ENCODE data around the gene NTM. TPM values are rescaled to one million over a fixed set of nuclear protein-coding genes. Genes with fewer than 3 reads are reported as not detected.

Gene NTM
- total RNA-seq, 4 donors from 2014 or later, result 0.21 to 3.2 (median 0.84) TPM

DNA sequence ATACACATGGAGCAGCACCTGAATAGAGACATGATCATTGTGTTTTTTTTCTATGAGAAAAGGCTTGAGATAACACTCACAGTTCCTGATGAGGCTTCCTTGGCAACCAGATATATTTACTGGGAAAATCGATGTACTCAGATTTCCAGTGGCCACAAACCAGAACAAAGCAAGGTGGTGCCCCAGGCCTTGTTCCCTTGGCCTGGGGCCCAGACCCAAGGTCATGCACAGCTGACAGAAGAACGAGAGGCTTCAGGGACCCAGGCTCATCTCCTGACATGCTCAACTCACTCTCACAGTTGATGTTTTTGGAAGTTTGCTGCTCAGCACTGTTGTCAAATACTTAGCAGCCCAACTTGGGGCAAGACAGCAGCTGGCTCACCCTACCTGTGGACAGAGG lies 281.8 kb downstream of the NTM start:
- Histone ChIP-seq H3K4me1 (no peaks in the 10 kb centered on the region), H3K27ac (no peak overlapping the region), H3K9me3 (no peaks in the 10 kb centered on the region), H3K27me3 (peaks cover 0 to 9% (median 0%) of the 10 kb centered on the region in 4 donors), H3K36me3 (no peaks in the 10 kb centered on the region), H3K4me3 (no peak overlapping the region)
- intact Hi-C loops (cut with DNase I), result no loop called here
- WGBS, 2 donors, result 23 to 33% methylated on average over 2 of the region's 2 CpGs
- no peak for TF ChIP-seq POLR2A (IDR thresholded peaks at IDR 0.05)
- TF ChIP-seq, protein P1, sequence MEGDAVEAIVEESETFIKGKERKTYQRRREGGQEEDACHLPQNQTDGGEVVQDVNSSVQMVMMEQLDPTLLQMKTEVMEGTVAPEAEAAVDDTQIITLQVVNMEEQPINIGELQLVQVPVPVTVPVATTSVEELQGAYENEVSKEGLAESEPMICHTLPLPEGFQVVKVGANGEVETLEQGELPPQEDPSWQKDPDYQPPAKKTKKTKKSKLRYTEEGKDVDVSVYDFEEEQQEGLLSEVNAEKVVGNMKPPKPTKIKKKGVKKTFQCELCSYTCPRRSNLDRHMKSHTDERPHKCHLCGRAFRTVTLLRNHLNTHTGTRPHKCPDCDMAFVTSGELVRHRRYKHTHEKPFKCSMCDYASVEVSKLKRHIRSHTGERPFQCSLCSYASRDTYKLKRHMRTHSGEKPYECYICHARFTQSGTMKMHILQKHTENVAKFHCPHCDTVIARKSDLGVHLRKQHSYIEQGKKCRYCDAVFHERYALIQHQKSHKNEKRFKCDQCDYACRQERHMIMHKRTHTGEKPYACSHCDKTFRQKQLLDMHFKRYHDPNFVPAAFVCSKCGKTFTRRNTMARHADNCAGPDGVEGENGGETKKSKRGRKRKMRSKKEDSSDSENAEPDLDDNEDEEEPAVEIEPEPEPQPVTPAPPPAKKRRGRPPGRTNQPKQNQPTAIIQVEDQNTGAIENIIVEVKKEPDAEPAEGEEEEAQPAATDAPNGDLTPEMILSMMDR (IDR thresholded peaks at IDR 0.05), result no peak
- DNase-seq, result no peak

DNA sequence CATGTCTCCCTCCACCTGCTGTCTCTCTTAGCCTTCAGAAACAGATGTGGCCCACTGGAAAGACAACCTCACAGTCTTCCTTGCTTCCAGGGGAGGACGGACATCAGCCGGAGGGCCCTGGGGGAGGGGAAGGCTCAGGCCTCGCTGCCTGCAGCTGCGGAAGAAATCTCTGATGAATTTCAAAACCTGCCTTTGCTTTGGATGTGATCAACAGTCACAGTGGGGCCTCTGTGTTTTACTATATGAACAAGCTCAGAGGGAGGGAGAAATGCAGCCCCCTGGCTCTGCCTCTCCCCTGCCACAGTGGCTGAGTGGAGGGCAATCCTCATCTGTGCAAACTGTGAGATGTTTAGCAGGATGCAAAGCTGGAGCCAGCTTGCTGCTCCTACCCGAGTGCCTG lies 282.8 kb downstream of the NTM start:
- intact Hi-C loops (cut with DNase I), result no loop called here
- Histone ChIP-seq H3K27me3 (peaks cover 0 to 9% (median 0%) of the 10 kb centered on the region in 4 donors), H3K36me3 (no peaks in the 10 kb centered on the region), H3K4me3 (no peak overlapping the region), H3K9me3 (no peaks in the 10 kb centered on the region), H3K27ac (no peak overlapping the region), H3K4me1 (no peaks in the 10 kb centered on the region)
- 37 to 80% methylated on average over 1 to 5 of the region's 5 CpGs for WGBS, 2 donors
- DNase-seq, result no peak
- TF ChIP-seq POLR2A (IDR thresholded peaks at IDR 0.05), result no peak

DNA sequence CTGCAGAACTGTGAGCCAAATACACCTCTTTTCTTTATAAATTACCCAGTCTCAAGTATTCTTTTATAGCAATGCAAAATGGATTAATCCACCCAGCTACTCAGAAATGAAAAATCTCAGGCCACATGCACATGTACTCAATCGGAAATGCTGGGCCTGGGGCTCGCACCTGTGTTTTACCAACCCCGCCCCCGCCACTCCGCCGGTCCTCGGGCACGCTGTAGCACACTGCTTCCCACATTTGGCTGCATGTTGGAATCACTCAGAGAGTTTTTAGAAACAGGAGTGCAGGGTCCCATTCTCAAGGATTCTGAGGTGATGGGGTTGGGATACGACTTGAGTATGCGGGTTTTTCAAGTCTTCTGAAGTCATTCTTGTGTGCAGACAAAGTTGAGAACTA lies 284.4 kb downstream of the NTM start:
- Histone ChIP-seq H3K4me3 (no peak overlapping the region), H3K36me3 (no peaks in the 10 kb centered on the region), H3K27me3 (peaks cover 0 to 13% (median 0%) of the 10 kb centered on the region in 4 donors), H3K9me3 (no peaks in the 10 kb centered on the region), H3K4me1 (no peaks in the 10 kb centered on the region), H3K27ac (no peak overlapping the region)
- intact Hi-C loops (cut with DNase I), result no loop called here
- 91 to 94% methylated on average over 8 to 9 of the region's 10 CpGs for WGBS, 2 donors
- no peak for TF ChIP-seq POLR2A (IDR thresholded peaks at IDR 0.05)
- TF ChIP-seq, protein P1 (IDR thresholded peaks at IDR 0.05), result no peak
- no peak for DNase-seq

DNA sequence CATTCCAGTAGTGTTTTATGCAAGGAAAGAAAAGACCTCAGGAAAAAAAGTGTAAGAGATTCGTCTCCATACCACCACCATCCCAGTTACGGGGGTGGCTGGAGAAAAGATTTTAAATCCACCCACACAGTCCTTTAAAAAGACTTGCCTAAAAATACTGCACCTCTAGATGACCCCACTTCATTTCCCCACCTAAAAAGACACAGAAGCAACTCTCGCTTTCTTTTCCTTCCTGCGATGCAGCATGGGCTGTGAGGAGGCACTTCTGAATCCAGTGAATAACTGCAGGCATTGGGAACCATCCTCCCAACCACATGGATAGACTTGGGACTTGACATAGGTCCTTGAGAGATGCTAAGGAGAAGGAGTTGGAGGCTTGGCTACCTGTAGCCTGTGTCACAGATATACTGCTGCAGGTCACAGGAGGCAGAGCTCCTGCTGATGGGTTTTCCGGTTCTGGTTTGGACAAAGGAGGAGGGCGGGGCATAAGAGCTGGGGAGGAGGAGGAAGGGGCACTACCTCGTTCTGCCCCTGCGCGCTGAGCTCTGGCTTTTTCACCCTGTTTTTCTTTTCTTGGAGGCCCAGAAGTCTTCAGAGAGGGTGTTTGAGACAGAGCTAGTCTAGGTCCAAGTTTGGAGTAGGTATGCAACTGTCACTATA lies 285.9 kb downstream of the NTM start:
- Histone ChIP-seq H3K36me3 (no peaks in the 10 kb centered on the region), H3K9me3 (no peaks in the 10 kb centered on the region), H3K27ac (no peak overlapping the region), H3K27me3 (peaks cover 0 to 16% (median 0%) of the 10 kb centered on the region in 4 donors), H3K4me3 (no peak overlapping the region), H3K4me1 (no peaks in the 10 kb centered on the region)
- intact Hi-C loops (cut with DNase I), result no loop called here
- TF ChIP-seq POLR2A (IDR thresholded peaks at IDR 0.05), result no peak
- TF ChIP-seq, protein P1 (IDR thresholded peaks at IDR 0.05), result no peak
- WGBS, 2 donors, result 53 to 59% methylated on average over 8 to 9 of the region's 9 CpGs
- DNase-seq, result no peak

DNA sequence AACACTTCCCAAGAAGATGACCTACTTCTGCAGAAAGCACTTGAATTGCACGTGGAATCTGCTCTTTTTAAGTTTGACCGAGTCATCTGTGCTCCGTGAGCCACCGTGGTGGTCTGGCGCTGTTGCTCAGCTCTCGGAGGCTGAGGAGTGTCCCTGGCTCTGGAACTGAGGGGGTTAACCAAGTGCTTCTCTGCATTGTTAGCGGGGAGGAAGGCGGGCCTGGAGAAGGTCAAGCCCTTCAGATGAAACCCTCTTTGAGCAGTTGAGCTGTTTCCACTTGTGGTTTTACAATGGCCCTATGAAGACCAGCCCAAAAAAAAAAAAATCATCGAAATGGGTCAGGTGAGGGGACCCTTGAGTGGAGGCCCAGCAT lies 286.4 kb downstream of the NTM start:
- Histone ChIP-seq H3K4me1 (no peaks in the 10 kb centered on the region), H3K27ac (no peak overlapping the region), H3K27me3 (peaks cover 0 to 16% (median 0%) of the 10 kb centered on the region in 4 donors), H3K36me3 (no peaks in the 10 kb centered on the region), H3K4me3 (no peak overlapping the region), H3K9me3 (no peaks in the 10 kb centered on the region)
- TF ChIP-seq, protein P1 (IDR thresholded peaks at IDR 0.05), result no peak
- TF ChIP-seq POLR2A (IDR thresholded peaks at IDR 0.05), result no peak
- WGBS, 2 donors, result 31 to 55% methylated on average over 2 to 7 of the region's 9 CpGs
- intact Hi-C loops (cut with DNase I), result no loop called here
- DNase-seq, result no peak

DNA sequence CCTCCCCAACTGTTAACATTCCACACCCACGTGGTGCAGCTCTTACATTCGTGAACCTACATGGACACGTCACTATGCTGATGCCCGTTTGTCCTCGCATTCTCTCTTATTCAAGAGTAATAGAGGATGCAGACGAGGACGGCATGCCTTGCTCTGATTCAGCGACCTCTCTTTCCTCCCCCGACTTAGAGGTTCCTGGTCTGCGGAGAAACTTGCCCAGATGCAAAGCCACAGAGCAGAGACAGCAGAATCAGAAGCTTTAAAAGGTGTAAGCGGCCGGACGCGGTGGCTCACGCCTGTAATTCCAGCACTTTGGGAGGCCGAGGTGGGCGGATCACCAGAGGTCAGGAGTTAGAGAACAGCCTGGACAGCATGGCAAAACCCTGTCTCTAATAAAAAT lies 288.0 kb downstream of the NTM start:
- WGBS, 2 donors, result 70 to 72% methylated on average over 11 to 17 of the region's 17 CpGs
- no peak overlapping the region for H3K27ac ChIP-seq
- H3K9me3 ChIP-seq, result no peaks in the 10 kb centered on the region
- H3K4me1 ChIP-seq, result no peaks in the 10 kb centered on the region
- DNase-seq, result no peak
- intact Hi-C loops (cut with DNase I), result no loop called here
- no peak overlapping the region for H3K4me3 ChIP-seq
- H3K36me3 ChIP-seq, result no peaks in the 10 kb centered on the region
- TF ChIP-seq POLR2A (IDR thresholded peaks at IDR 0.05), result no peak
- TF ChIP-seq, protein P1 (IDR thresholded peaks at IDR 0.05), result no peak
- H3K27me3 ChIP-seq, result peaks cover 0 to 8% (median 0%) of the 10 kb centered on the region in 4 donors

Measured in esophagus squamous epithelium (tissue), 5 donors.